BE2C (cell line): Measurements from ENCODE around the gene GAMT.

Experiments
- DNase-seq: peaks from one replicate; pipeline ENCODE4 v3.0.0-alpha.2; 2020
- H3K27me3 ChIP-seq: fragments of 250-450 bp; sonication (Bioruptor Pico); 2 replicates; pipeline ENCODE4 v1.5.1; 2020; ENCODE audit warnings: mild to moderate bottlenecking
- H3K36me3 ChIP-seq: fragments of 250-450 bp; sonication (Bioruptor Pico); 2 replicates; pipeline ENCODE4 v1.5.1; 2020; ENCODE audit warnings: mild to moderate bottlenecking
- H3K4me1 ChIP-seq: fragments of 250-450 bp; sonication (Bioruptor Pico); 2 replicates; pipeline ENCODE4 v1.5.1; 2020
- H3K4me3 ChIP-seq: 2 replicates; pipeline ENCODE4 v1.5.1; 2011; ENCODE audit warnings: low read depth, low read length
- H3K9me3 ChIP-seq: fragments of 250-450 bp; sonication (Bioruptor Pico); 2 replicates; pipeline ENCODE4 v1.5.1; 2020
- TF ChIP-seq, protein P1 (sequence below): IDR thresholded peaks from 2 replicates; pipeline ENCODE4 v1.5.1; 2012; ENCODE audit warnings: mild to moderate bottlenecking, low read depth, low read length

The GAMT gene

DNA sequence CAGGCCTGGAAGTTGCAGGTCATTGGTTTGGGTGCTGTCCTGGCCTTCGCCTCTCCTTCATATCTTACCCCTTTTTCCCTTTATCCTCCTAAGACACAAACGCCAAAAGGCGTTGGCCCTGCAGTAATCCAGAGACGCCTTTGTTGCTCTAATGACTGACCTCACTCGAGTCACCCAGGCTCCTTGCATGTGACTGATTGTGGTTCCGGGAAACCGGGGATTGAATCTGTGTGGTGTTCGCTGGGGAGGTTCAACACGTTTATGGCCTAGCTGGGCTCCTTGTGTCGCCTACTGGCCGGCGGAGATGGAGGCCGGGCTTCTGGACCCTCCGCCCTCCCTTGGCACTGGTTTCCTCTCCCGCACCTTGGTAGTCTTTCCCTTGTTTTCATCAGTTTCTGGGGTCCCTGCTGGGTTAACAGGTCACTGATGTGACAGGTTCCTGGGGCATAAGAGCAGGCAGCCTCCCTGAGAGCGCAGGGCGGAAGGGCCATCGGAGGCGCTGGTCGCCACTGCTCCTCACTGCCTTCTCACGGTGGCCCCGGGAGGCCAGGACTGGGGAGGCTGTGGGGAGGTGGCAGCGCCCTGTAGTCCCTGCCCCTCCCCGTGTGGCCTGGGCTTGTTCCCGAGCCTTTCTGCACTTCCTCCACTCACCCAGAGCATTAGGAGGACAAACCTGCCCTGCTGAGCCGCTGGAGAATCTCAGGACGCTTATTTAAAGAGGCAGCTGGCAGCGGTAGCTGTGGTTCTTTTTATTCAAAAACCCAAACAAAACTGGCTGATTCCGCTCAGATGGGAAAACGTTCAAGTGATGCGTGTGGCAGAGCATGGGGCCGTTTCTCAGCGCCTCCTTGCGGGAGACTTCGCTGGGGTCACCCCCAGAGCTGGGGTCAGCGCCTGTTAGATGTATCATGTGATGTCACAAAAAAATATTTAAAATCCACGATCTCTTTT, 35.7 kb downstream of the GAMT start:
- TF ChIP-seq, protein P1, sequence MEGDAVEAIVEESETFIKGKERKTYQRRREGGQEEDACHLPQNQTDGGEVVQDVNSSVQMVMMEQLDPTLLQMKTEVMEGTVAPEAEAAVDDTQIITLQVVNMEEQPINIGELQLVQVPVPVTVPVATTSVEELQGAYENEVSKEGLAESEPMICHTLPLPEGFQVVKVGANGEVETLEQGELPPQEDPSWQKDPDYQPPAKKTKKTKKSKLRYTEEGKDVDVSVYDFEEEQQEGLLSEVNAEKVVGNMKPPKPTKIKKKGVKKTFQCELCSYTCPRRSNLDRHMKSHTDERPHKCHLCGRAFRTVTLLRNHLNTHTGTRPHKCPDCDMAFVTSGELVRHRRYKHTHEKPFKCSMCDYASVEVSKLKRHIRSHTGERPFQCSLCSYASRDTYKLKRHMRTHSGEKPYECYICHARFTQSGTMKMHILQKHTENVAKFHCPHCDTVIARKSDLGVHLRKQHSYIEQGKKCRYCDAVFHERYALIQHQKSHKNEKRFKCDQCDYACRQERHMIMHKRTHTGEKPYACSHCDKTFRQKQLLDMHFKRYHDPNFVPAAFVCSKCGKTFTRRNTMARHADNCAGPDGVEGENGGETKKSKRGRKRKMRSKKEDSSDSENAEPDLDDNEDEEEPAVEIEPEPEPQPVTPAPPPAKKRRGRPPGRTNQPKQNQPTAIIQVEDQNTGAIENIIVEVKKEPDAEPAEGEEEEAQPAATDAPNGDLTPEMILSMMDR, result no peak
- Histone ChIP-seq H3K27me3 (no peaks in the 10 kb centered on the region), H3K9me3 (no peaks in the 10 kb centered on the region), H3K4me1 (peaks cover 27% of the 10 kb centered on the region), H3K4me3 (no peak overlapping the region), H3K36me3 (peaks cover 58% of the 10 kb centered on the region)
- DNase-seq, result no peak

DNA sequence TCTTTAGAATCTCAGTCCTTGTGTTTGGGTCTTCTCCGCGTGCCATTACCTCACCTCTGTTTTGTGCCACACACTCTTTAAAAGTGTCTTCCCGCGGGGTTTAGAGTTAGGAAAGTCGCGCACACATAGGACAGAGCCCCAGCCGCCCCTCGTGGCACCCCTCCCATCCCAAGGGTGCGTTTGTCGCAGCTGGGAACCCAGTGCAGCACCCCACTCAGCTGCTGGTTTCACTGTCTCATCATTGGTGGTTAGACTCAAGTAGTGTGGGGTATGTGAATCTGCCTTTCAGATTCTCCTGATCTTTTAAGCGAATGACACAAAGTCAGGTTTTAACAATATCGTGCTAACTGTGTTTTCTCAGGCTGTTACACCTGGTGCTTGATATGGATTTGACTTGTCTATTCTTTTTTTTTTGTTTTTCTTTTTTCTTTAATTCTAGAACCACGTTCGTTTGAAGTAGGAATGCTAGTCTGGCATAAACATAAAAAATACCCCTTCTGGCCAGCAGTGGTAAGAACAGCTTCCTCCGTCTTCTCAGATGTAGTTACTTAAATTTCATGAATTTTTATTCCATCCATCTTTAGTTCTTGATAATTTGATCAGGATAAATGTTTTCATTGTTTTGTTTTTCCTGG, 37.2 kb downstream of the GAMT start:
- H3K36me3 ChIP-seq, result peaks cover 58% of the 10 kb centered on the region
- no peaks in the 10 kb centered on the region for H3K27me3 ChIP-seq
- no peaks in the 10 kb centered on the region for H3K9me3 ChIP-seq
- no peak overlapping the region for H3K4me3 ChIP-seq
- DNase-seq, result no peak
- H3K4me1 ChIP-seq, result peaks cover 38% of the 10 kb centered on the region
- TF ChIP-seq, protein P1, result peak; percentile 37

DNA sequence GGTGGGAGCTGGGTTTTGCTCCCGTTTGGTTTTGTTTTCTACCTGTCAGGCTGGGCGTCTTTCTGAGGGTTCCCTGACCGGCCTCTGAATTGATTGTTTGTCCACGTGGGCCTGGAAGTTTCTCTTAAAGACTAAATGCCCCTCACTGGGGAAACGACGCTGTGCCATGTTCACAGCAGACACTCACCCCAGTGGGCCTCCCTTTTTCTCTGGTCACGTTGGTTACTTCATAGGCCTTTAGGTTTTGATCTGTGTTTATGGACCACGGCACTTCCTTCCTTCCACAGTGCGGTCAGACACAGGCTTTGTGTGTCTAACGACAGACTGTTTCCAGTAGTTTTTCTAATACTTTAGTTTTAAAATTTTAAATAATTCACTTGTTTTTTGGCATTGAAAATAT, 37.7 kb downstream of the GAMT start:
- no peaks in the 10 kb centered on the region for H3K9me3 ChIP-seq
- H3K36me3 ChIP-seq, result peaks cover 61% of the 10 kb centered on the region
- TF ChIP-seq, protein P1, result no peak
- DNase-seq, result no peak
- no peak overlapping the region for H3K4me3 ChIP-seq
- peaks cover 38% of the 10 kb centered on the region for H3K4me1 ChIP-seq
- no peaks in the 10 kb centered on the region for H3K27me3 ChIP-seq

DNA sequence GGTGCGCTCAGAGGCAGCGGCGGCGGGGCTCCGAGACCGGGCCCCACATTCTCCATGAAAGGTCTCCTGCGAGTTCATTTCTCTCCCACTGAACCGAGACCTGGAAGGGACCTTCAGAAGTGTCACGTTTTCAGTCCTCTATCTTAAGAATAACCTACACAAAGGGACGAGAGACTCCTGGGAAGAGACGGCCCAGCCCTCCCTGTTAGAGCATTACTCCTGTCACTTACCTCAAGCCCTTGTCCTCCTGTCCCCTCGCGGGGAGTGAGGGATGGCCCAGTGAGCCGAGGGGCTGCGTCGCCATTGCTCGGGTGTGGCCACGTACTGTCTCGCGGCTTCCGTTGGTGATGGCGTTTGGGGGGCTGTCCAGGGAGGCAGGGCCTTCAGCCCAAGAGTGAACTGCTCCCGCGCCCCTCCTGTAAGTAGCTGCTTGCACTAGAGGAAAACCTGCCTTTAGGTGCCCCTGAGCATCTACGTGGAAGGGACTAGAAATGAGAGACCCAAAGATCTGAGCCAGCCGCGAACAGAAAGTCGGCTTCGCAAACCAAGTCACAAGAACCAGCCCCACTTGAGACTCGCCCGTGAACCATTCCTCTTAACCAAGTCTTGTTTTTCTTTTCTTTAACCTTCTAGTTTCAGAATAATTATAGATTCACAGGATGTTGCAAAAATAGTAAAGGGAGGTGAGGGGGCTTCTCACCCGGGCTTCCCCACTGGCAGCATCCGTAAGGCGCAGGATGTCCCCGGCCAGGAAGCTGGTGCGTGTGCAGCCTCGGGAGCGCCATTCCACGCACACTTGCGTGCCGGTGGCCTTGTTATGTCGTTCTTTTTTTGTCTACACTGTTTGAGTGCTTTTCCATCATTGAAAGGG, 38.7 kb downstream of the GAMT start:
- no peaks in the 10 kb centered on the region for H3K9me3 ChIP-seq
- peaks cover 68% of the 10 kb centered on the region for H3K36me3 ChIP-seq
- H3K4me1 ChIP-seq, result peaks cover 37% of the 10 kb centered on the region
- no peak overlapping the region for H3K4me3 ChIP-seq
- no peaks in the 10 kb centered on the region for H3K27me3 ChIP-seq
- DNase-seq, result no peak
- TF ChIP-seq, protein P1, result no peak

DNA sequence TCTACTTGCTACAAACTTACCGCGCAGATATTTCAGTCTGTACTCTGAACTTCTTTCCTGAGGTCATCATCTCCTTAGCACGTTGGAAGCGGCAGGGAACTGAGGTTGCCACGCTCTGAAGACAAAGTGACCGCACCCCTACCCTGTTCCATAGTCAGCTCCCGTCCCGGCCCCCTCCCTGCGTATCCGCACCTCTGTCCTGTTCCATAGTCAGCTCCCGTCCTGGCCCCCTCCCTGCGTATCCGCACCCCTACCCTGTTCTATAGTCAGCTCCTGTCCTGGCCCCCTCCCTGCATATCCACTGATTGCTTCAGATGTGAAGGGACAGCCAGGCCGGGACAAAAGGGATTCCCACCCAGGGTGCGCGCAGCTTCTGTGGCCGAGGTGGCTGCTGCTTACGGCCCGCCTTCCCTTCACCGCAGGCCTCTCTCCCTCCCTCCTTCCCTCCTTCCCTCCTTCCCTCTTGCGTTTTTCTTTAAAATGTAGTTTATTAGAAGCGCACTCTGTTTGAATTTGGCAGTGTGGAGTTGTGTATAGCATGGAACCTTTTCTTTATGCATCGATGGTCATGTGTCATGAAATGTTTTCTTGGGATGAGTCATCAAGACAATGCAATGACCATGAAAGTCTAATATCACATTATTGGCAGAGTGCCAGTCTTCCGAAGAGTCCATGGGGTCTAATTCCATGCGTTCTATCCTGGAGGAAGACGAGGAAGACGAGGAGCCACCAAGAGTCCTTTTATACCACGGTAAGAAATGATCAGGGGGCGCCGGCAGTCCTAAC, 39.5 kb downstream of the GAMT start:
- peaks cover 64% of the 10 kb centered on the region for H3K36me3 ChIP-seq
- H3K4me1 ChIP-seq, result peaks cover 32% of the 10 kb centered on the region
- no peak for DNase-seq
- peak overlapping the region; percentile 39 for H3K4me3 ChIP-seq
- H3K9me3 ChIP-seq, result no peaks in the 10 kb centered on the region
- TF ChIP-seq, protein P1, result no peak
- no peaks in the 10 kb centered on the region for H3K27me3 ChIP-seq
